Activated naive CD8-positive, alpha-beta T cell treated with anti-CD3 and anti-CD28 coated beads, Interleukin-2, amount 10 ng/mL, durations not matched to agents 7 days and 5 days (primary cell): Measurements from ENCODE around the gene FANCG. TPM values are rescaled to one million over a fixed set of nuclear protein-coding genes. Genes with fewer than 3 reads are reported as not detected.
A peak's percentile ranks its signal among the peaks of the same experiment; 100 is the strongest.

ENCODE experiments used
- ATAC-seq: fragments of 150-1000 bp; cut with Tn5 transposase; one replicate; pipeline ENCODE4 v1.10.0; 2021; ENCODE audit warnings: low read depth, moderate library complexity
- POLR2A ChIA-PET: fragments of 350-600 bp; sonication (Branson Sonifier 250); formaldehyde crosslinking; loops from one replicate; lab custom pipeline; 2021; ENCODE audit warnings: antibody characterized with exemption; lab: Charles Lee
- DNase-seq: peaks from one replicate; pipeline ENCODE4 v3.0.0; 2021
- H3K27ac Mint-ChIP-seq: one replicate; pipeline ENCODE4 v1.8.0; 2022; ENCODE audit warnings: mild to moderate bottlenecking, mixed read lengths
- H3K27me3 Mint-ChIP-seq: one replicate; pipeline ENCODE4 v1.8.0; 2022; ENCODE audit warnings: mild to moderate bottlenecking, moderate library complexity, mixed read lengths
- H3K36me3 Mint-ChIP-seq: one replicate; pipeline ENCODE4 v1.8.0; 2021; ENCODE audit warnings: mild to moderate bottlenecking, mixed read lengths
- H3K4me1 Mint-ChIP-seq: one replicate; pipeline ENCODE4 v1.8.0; 2021; ENCODE audit warnings: mixed read lengths
- H3K4me3 Mint-ChIP-seq: one replicate; pipeline ENCODE4 v1.8.0; 2022; ENCODE audit warnings: mild to moderate bottlenecking, moderate library complexity, mixed read lengths
- H3K9me3 Mint-ChIP-seq: one replicate; pipeline ENCODE4 v1.8.0; 2021; ENCODE audit warnings: mixed read lengths
- total RNA-seq, 2 experiments: library from RNA; stranded (reverse); gene quantifications; one replicate each; pipeline ENCODE4 v1.2.3, GENCODE V29; 2021

The FANCG gene
- total RNA-seq, 2 experiments from 2014 or later: 103 to 109 TPM

DNA sequence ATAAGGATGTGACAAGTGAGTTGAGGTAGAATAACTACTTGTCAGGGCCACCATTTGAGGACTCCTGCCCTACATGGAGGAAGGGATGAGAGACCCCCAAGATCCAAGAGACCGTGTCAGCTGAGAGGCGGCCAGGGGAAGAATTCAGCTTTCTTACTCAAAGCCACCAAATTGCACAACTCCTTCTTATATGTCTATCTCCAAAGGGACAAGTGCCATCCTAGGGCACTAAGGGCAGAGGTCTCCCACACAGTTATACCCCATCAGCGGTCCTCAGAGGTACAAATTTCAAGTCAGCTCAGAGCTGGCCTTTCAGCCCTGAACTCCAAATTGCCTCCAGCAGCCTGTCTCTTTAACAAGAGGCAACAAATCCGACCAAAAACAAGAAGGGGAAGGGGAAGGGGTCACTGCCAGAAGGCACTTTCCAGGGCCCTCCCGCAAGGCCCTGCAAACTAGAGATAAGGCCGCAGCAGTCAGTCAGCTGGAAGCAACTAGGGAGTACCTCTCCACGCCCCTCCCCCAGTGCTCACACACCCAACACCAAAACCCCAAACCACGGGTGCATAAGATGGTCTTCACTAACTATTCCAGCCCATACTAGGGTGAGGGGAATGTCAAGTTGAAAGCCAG, 29.3 kb upstream of the FANCG start:
- no peaks in the 10 kb centered on the region for H3K9me3 Mint-ChIP-seq
- H3K4me3 Mint-ChIP-seq: no peak overlapping the region
- H3K4me1 Mint-ChIP-seq: peaks cover 34% of the 10 kb centered on the region
- ATAC-seq (no peak), DNase-seq (no peak)
- POLR2A ChIA-PET: no interaction called here
- H3K36me3 Mint-ChIP-seq: peaks cover 15% of the 10 kb centered on the region
- H3K27ac Mint-ChIP-seq: no peak overlapping the region
- H3K27me3 Mint-ChIP-seq: no peaks in the 10 kb centered on the region

- no peaks in the 10 kb centered on the region for H3K9me3 Mint-ChIP-seq
- H3K4me3 Mint-ChIP-seq: no peak overlapping the region
- H3K36me3 Mint-ChIP-seq: peaks cover 10% of the 10 kb centered on the region
- DNase-seq (no peak), ATAC-seq (no peak)
- POLR2A ChIA-PET: no interaction called here
- no peaks in the 10 kb centered on the region for H3K27me3 Mint-ChIP-seq
- peaks cover 31% of the 10 kb centered on the region for H3K4me1 Mint-ChIP-seq
- no peak overlapping the region for H3K27ac Mint-ChIP-seq
Observed at GRCh38 chr9:35108461-35108860, 28.7 kb upstream of the FANCG start.

DNA sequence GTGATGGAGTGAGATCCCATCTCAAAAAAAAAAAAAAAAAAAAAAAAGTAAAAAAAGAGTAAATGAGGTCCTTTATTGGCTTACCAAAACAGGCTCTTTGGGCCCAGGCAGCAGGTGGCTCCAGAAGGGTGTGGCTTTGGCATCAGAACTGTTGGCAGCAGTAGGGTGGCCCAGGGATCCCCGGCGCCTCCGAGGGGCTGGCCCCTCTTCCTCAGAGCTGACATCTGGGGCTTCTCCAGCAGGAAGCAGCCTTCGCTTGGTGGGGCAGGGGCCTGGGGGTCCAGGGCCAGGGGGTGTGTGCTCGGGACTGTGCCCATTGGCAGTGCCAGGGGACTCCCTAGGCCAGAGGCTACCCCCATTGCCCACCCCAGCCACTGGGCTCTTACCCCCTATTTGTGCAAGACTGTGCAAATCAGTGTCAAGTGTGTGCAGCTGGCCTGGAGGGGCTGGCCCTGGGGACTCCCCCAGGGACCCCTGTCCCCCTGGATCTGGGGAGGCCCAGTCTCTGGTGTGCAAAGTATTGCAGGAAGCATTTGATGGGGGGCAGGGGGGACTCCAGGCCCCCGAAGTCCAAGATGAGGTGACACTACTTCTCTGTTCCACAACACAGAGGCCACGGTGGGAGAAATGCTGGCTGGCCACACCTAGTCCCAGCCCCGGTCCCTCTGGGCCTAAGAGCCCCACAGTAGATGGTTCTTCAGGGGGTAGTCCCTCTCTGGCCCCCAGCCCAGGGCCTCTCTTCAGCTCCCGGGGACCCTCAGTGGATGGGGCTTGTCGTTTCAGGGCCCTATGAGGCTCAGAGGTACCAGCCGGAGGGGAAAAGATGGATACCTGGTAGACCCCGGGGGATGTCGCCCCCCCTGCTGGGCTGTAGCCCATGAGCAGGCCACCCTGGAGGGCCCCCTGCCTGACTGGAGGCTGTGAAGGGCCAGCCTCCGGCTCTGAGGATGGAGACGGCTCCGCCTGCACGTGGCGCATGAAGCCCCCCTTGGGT, 27.9 kb upstream of the FANCG start:
- Mint-ChIP-seq H3K36me3 (peaks cover 10% of the 10 kb centered on the region), H3K4me3 (no peak overlapping the region), H3K9me3 (no peaks in the 10 kb centered on the region), H3K4me1 (peaks cover 34% of the 10 kb centered on the region), H3K27ac (no peak overlapping the region), H3K27me3 (no peaks in the 10 kb centered on the region)
- DNase-seq (no peak), ATAC-seq (no peak)
- POLR2A ChIA-PET: no interaction called here

DNA sequence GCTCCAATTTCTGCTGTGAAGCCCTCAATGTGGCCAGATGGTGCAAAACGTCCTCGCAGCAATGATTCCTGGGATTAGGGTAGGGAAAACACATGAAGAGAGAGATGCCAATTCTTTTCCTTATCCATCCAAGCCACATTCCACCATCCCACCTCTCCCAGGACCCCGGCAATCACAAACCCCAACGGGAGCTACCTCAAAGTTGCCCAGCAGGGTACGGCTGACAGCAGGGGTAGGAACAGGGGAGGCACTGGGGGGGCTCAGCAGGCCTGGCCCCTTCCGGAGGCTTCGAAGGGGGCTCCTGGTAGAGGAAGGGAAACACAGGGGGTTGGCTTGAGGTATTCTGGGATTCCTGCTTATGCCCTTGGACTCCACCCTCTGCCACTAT, 26.6 kb upstream of the FANCG start:
- peaks cover 13% of the 10 kb centered on the region for H3K36me3 Mint-ChIP-seq
- H3K4me3 Mint-ChIP-seq: no peak overlapping the region
- no peaks in the 10 kb centered on the region for H3K9me3 Mint-ChIP-seq
- H3K27ac Mint-ChIP-seq: no peak overlapping the region
- peaks cover 34% of the 10 kb centered on the region for H3K4me1 Mint-ChIP-seq
- ATAC-seq (no peak), DNase-seq (no peak)
- H3K27me3 Mint-ChIP-seq: no peaks in the 10 kb centered on the region
- POLR2A ChIA-PET: interaction anchor here (0.5 kb wide), 1 partner anchor 22 kb away, joined by 4 read pairs; no protein-coding TSS in a partner anchor

GRCh38 chr9:35105571-35106342, 26.0 kb upstream of the FANCG start:
- no peaks in the 10 kb centered on the region for H3K9me3 Mint-ChIP-seq
- peaks cover 36% of the 10 kb centered on the region for H3K4me1 Mint-ChIP-seq
- ATAC-seq (no peak), DNase-seq (no peak)
- POLR2A ChIA-PET: interaction anchor here (4.5 kb wide), 1 partner anchor 9 kb away, joined by 47 read pairs; the partner anchor contains the start of gene ATOSB
- no peak overlapping the region for H3K27ac Mint-ChIP-seq
- peaks cover 16% of the 10 kb centered on the region for H3K36me3 Mint-ChIP-seq
- no peaks in the 10 kb centered on the region for H3K27me3 Mint-ChIP-seq
- H3K4me3 Mint-ChIP-seq: no peak overlapping the region

DNA sequence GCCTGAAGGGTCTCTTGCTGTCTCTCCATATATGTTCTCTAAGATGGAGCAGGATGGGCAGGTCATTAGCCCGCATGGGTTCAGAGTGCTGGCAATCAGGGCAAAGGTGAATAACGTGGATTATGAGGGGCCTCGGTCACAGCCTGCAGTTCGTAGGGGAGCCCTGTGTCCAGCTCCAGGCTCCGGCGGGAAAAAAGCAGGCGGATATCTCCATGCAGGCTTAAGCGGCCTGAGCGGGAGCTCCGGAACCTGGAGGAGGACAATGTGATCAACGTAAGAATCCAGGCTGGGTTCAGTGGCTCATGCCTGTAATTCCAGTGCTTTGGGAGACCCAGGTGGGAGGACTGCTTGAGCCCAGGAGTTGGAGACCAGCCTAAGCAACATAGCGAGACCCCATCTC, 25.4 kb upstream of the FANCG start:
- DNase-seq (no peak), ATAC-seq (no peak)
- Mint-ChIP-seq H3K9me3 (no peaks in the 10 kb centered on the region), H3K36me3 (peaks cover 20% of the 10 kb centered on the region), H3K4me1 (peaks cover 31% of the 10 kb centered on the region), H3K4me3 (no peak overlapping the region), H3K27ac (no peak overlapping the region), H3K27me3 (no peaks in the 10 kb centered on the region)
- POLR2A ChIA-PET: interaction anchor here (4.5 kb wide), 1 partner anchor 10 kb away, joined by 47 read pairs; the partner anchor contains the start of gene ATOSB

- no peak overlapping the region for H3K4me3 Mint-ChIP-seq
- no peak for DNase-seq
Observed at GRCh38 chr9:35104586-35104985, 24.8 kb upstream of the FANCG start.

GRCh38 chr9:35103660-35104191, 24.0 kb upstream of the FANCG start:
- no peaks in the 10 kb centered on the region for H3K27me3 Mint-ChIP-seq
- ATAC-seq: no peak
- H3K36me3 Mint-ChIP-seq: peaks cover 26% of the 10 kb centered on the region
- no peak for DNase-seq
- POLR2A ChIA-PET: interaction anchor here (1.0 to 4.5 kb wide), 7 partner anchors 8 to 457 kb away, joined by 3 to 47 read pairs (median 15); partner anchors contain the start of genes ATOSB, FANCG, GALT and VCP
- H3K9me3 Mint-ChIP-seq: no peaks in the 10 kb centered on the region
- peak overlapping the region; percentile 81 for H3K4me3 Mint-ChIP-seq
- peak overlapping the region; percentile 95 for H3K27ac Mint-ChIP-seq
- H3K4me1 Mint-ChIP-seq: peaks cover 31% of the 10 kb centered on the region

More at GRCh38 chr9:35104586-35104985, 24.8 kb upstream of the FANCG start:
- Mint-ChIP-seq H3K4me1 (peaks cover 32% of the 10 kb centered on the region), H3K36me3 (peaks cover 23% of the 10 kb centered on the region), H3K9me3 (no peaks in the 10 kb centered on the region), H3K27me3 (no peaks in the 10 kb centered on the region), H3K27ac (no peak overlapping the region)
- no peak for ATAC-seq
- POLR2A ChIA-PET: interaction anchor here (3.1 to 4.5 kb wide), 2 partner anchors 10 to 25 kb away, joined by 34 to 47 read pairs; partner anchors contain the start of genes ATOSB and FANCG

- peaks cover 26% of the 10 kb centered on the region for H3K36me3 Mint-ChIP-seq
- POLR2A ChIA-PET: interaction anchor here (1.0 to 4.5 kb wide), 7 partner anchors 9 to 456 kb away, joined by 3 to 47 read pairs (median 15); partner anchors contain the start of genes ATOSB, FANCG, GALT and VCP
- peaks cover 31% of the 10 kb centered on the region for H3K4me1 Mint-ChIP-seq
- H3K4me3 Mint-ChIP-seq: peak within 1 kb of the TSS; percentile 81
- ATAC-seq (peak; percentile 96), DNase-seq (peak; percentile 85)
- no peaks in the 10 kb centered on the region for H3K9me3 Mint-ChIP-seq
- H3K27me3 Mint-ChIP-seq: no peaks in the 10 kb centered on the region
- peak within 1 kb of the TSS; percentile 95 for H3K27ac Mint-ChIP-seq
Observed at GRCh38 chr9:35102769-35103659, 23.3 kb upstream of the FANCG start, which contains the start of gene STOML2. Gene STOML2 (minus strand): TSS chr9:35103131. CDS start chr9:35103094, 37 bp downstream.

- H3K36me3 Mint-ChIP-seq: peaks cover 26% of the 10 kb centered on the region
- POLR2A ChIA-PET: interaction anchor here (1.0 to 4.5 kb wide), 6 partner anchors 9 to 30 kb away, joined by 3 to 47 read pairs (median 16); partner anchors contain the start of genes ATOSB, FANCG and VCP
- H3K27me3 Mint-ChIP-seq: no peaks in the 10 kb centered on the region
- H3K4me1 Mint-ChIP-seq: peaks cover 31% of the 10 kb centered on the region
- H3K27ac Mint-ChIP-seq: peak overlapping the region; percentile 95
- no peaks in the 10 kb centered on the region for H3K9me3 Mint-ChIP-seq
- no peak for DNase-seq
- ATAC-seq: peak; percentile 35
- H3K4me3 Mint-ChIP-seq: peak overlapping the region; percentile 81
Observed at GRCh38 chr9:35102465-35102768, 22.7 kb upstream of the FANCG start.

DNA sequence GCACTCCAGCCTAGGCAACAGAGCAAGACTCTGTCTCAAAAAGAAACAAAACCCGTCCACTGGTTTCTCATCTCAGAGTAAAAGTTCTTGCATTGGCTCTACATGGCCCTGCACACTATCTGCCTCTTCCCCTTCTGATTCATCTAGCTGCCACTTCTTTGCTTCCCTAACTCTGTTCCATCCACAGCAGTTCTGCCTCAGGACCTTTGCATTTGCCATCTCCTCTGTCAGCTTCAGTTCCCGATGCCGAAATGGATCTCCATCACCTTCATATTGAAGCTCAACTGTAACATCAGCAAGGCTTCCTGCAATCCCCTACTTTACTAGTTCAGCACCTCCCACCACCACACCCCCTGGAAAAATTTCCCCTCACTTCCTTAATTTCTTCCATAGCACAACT, 17.8 kb upstream of the FANCG start:
- DNase-seq (no peak), ATAC-seq (no peak)
- Mint-ChIP-seq H3K27ac (no peak overlapping the region), H3K9me3 (no peaks in the 10 kb centered on the region), H3K27me3 (no peaks in the 10 kb centered on the region), H3K4me1 (peaks cover 39% of the 10 kb centered on the region), H3K4me3 (no peak overlapping the region), H3K36me3 (peaks cover 17% of the 10 kb centered on the region)
- POLR2A ChIA-PET: interaction anchor here (2.2 to 8.5 kb wide), 3 partner anchors 17 to 26 kb away, joined by 9 to 64 read pairs (median 19); partner anchors contain the start of genes FANCG and VCP
